ENCODE data around the gene HDAC10. TPM values are rescaled to one million over a fixed set of nuclear protein-coding genes. Genes with fewer than 3 reads are reported as not detected.
A peak's percentile ranks its signal among the peaks of the same experiment; 100 is the strongest.

HDAC10 gene
- total and polyA plus RNA-seq, 2 experiments from 2014 or later, result 23.8 to 30.2 TPM

DNA sequence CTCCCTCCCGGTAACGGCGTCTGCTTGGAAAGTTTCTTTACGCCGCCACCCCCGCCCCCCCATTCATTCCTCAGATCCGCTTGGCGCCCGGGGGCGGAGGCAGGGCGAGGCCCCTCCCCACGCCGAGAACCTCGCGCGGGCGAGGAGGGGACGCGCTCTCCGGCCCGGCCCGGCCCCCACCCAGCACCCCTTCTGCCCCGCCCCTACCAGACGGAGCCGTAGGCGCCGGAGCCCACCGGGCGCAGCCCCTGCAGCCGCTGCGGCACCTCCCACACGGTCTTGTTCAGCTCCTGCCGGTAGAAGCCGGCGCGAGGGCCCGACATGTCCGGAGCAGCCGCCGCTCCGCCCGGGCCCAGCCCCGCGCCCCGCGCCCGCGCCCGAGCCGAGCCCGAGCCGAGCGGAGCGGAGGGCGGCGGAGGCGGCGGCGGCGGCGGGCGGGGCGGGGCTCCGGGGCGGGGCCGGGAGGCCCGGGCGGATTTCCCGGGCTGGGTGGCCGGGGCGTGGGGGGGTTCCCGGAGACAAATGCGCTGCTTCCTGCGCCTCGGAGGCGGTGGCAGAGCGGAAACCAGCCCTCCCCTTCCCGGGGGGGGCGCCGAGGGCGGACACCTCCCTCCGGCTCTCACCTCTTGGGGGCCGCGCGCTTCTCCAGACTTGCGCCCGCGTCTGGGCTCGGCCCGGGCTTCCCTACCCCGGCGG lies 19.1 kb upstream of the HDAC10 start, which contains the start of gene MAPK11:
MAPK11 (minus strand) TSS at position 411 of the 696 bp plus-strand sequence; CDS start at position 323, 88 bp downstream.
- peak; percentile 53 for DNase-seq (ENCODE audit: low spot score)
- H4K20me1 ChIP-seq (ENCODE audit: insufficient read depth, poor library complexity, severe bottlenecking), result peaks cover under 1% of the 10 kb centered on the region
- H3K27me3 ChIP-seq, result peaks cover 28% of the 10 kb centered on the region
- 1% methylated on average over 11 of the region's 92 CpGs for WGBS (ENCODE audit: low lambda C conversion rate, missing lambda C conversion rate)
- TF ChIP-seq, protein P1, sequence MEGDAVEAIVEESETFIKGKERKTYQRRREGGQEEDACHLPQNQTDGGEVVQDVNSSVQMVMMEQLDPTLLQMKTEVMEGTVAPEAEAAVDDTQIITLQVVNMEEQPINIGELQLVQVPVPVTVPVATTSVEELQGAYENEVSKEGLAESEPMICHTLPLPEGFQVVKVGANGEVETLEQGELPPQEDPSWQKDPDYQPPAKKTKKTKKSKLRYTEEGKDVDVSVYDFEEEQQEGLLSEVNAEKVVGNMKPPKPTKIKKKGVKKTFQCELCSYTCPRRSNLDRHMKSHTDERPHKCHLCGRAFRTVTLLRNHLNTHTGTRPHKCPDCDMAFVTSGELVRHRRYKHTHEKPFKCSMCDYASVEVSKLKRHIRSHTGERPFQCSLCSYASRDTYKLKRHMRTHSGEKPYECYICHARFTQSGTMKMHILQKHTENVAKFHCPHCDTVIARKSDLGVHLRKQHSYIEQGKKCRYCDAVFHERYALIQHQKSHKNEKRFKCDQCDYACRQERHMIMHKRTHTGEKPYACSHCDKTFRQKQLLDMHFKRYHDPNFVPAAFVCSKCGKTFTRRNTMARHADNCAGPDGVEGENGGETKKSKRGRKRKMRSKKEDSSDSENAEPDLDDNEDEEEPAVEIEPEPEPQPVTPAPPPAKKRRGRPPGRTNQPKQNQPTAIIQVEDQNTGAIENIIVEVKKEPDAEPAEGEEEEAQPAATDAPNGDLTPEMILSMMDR (IDR thresholded peaks at IDR 0.05; ENCODE audit: poor library complexity), result no peak
- TF ChIP-seq EZH2 (IDR thresholded peaks at IDR 0.05; ENCODE audit: borderline replicate concordance), result no peak
- no peak for TF ChIP-seq EZH2phosphoT487 (IDR thresholded peaks at IDR 0.05; ENCODE audit: low read depth, severe bottlenecking, unreplicated experiment)
- H3K4me2 ChIP-seq, result peak within 1 kb of the TSS; percentile 99
- H3K36me3 ChIP-seq (replicated peaks; ENCODE audit: insufficient read depth, low read depth), result no peaks in the 10 kb centered on the region
- H3K4me1 ChIP-seq (ENCODE audit: insufficient read depth), result peaks cover 34% of the 10 kb centered on the region
- H2AFZ ChIP-seq, result peak within 1 kb of the TSS; percentile 45
- no peaks in the 10 kb centered on the region for H3K9me2 ChIP-seq (replicated peaks; ENCODE audit: insufficient read depth)
- H3K9me3 ChIP-seq (ENCODE audit: low read depth), result no peaks in the 10 kb centered on the region
- H3K79me2 ChIP-seq, result no peaks in the 10 kb centered on the region
- no peak within 1 kb of the TSS for H3K27ac ChIP-seq
- H3K4me3 ChIP-seq, result peak within 1 kb of the TSS; percentile 29

GRCh38 chr22:50269573-50269969 lies 18.5 kb upstream of the HDAC10 start:
- Histone ChIP-seq H3K9me3 (ENCODE audit: low read depth) (no peaks in the 10 kb centered on the region), H3K27me3 (peaks cover 28% of the 10 kb centered on the region), H3K27ac (no peak overlapping the region), H2AFZ (no peak overlapping the region), H3K36me3 (replicated peaks; ENCODE audit: insufficient read depth, low read depth) (no peaks in the 10 kb centered on the region), H4K20me1 (ENCODE audit: insufficient read depth, poor library complexity, severe bottlenecking) (no peaks in the 10 kb centered on the region), H3K79me2 (no peaks in the 10 kb centered on the region), H3K4me2 (peak overlapping the region; percentile 99), H3K9me2 (replicated peaks; ENCODE audit: insufficient read depth) (no peaks in the 10 kb centered on the region), H3K4me1 (ENCODE audit: insufficient read depth) (peaks cover 34% of the 10 kb centered on the region), H3K4me3 (no peak overlapping the region)
- TF ChIP-seq EZH2 (IDR thresholded peaks at IDR 0.05; ENCODE audit: borderline replicate concordance), result peak; percentile 28
- TF ChIP-seq EZH2phosphoT487 (IDR thresholded peaks at IDR 0.05; ENCODE audit: low read depth, severe bottlenecking, unreplicated experiment), result no peak
- DNase-seq (ENCODE audit: low spot score), result no peak
- 39% methylated on average over 13 of the region's 18 CpGs for WGBS (ENCODE audit: low lambda C conversion rate, missing lambda C conversion rate)

- Histone ChIP-seq H3K4me1 (ENCODE audit: insufficient read depth) (peaks cover 34% of the 10 kb centered on the region), H3K27ac (no peak overlapping the region), H3K36me3 (replicated peaks; ENCODE audit: insufficient read depth, low read depth) (no peaks in the 10 kb centered on the region), H3K27me3 (peaks cover 28% of the 10 kb centered on the region), H3K9me2 (replicated peaks; ENCODE audit: insufficient read depth) (no peaks in the 10 kb centered on the region), H3K79me2 (no peaks in the 10 kb centered on the region), H3K4me3 (no peak overlapping the region), H3K9me3 (ENCODE audit: low read depth) (no peaks in the 10 kb centered on the region), H3K4me2 (no peak overlapping the region), H2AFZ (no peak overlapping the region), H4K20me1 (ENCODE audit: insufficient read depth, poor library complexity, severe bottlenecking) (no peaks in the 10 kb centered on the region)
- 66% methylated on average over 9 of the region's 9 CpGs for WGBS (ENCODE audit: low lambda C conversion rate, missing lambda C conversion rate)
- DNase-seq (ENCODE audit: low spot score), result no peak
- TF ChIP-seq EZH2phosphoT487 (IDR thresholded peaks at IDR 0.05; ENCODE audit: low read depth, severe bottlenecking, unreplicated experiment), result no peak
- TF ChIP-seq, protein P1 (IDR thresholded peaks at IDR 0.05; ENCODE audit: poor library complexity), result no peak
- TF ChIP-seq EZH2 (IDR thresholded peaks at IDR 0.05; ENCODE audit: borderline replicate concordance), result no peak
These were observed 17.6 kb upstream of the HDAC10 start for GRCh38 chr22:50268655-50269113.
